ENCODE measurements around the gene TACC3. TPM values are rescaled to one million over a fixed set of nuclear protein-coding genes. Genes with fewer than 3 reads are reported as not detected.
A peak's percentile ranks its signal among the peaks of the same experiment; 100 is the strongest.

The TACC3 gene
- total RNA-seq, 1 donor from 2014 or later = 3.7 TPM

- Histone ChIP-seq H3K4me3 (ENCODE audit: low read length in 3 of 3) (no peak overlapping the region), H3K36me3 (ENCODE audit: control insufficient read depth in 3 of 3, insufficient read depth in 3 of 3, low read length in 3 of 3) (peaks cover 6 to 22% (median 7%) of the 10 kb centered on the region in 3 donors), H3K27ac (ENCODE audit: low read depth, low read length) (peak overlapping the region; percentile 26), H3K9me3 (ENCODE audit: control insufficient read depth in 3 of 3, low read length in 3 of 3) (no peaks in the 10 kb centered on the region), H3K27me3 (ENCODE audit: control insufficient read depth in 3 of 3, insufficient read depth in 3 of 3, low read length in 3 of 3) (no peaks in the 10 kb centered on the region), H3K9ac (ENCODE audit: low read depth in 1 of 3, low read length in 3 of 3) (peak overlapping the region in 1 of 3 donors; percentile 33), H3K4me1 (ENCODE audit: control insufficient read depth in 3 of 3, insufficient read depth in 3 of 3, low read length in 3 of 3) (peaks cover 38 to 53% (median 40%) of the 10 kb centered on the region in 3 donors)
Measured at GRCh38 chr4:1722551-1723118, 1.3 kb downstream of the TACC3 start.

- Histone ChIP-seq H3K4me1 (ENCODE audit: control insufficient read depth in 3 of 3, insufficient read depth in 3 of 3, low read length in 3 of 3) (peaks cover 35 to 50% (median 39%) of the 10 kb centered on the region in 3 donors), H3K9me3 (ENCODE audit: control insufficient read depth in 3 of 3, low read length in 3 of 3) (no peaks in the 10 kb centered on the region), H3K9ac (ENCODE audit: low read depth in 1 of 3, low read length in 3 of 3) (no peak overlapping the region), H3K4me3 (ENCODE audit: low read length in 3 of 3) (no peak overlapping the region), H3K36me3 (ENCODE audit: control insufficient read depth in 3 of 3, insufficient read depth in 3 of 3, low read length in 3 of 3) (peaks cover under 1 to 18% (median 2%) of the 10 kb centered on the region in 3 donors), H3K27me3 (ENCODE audit: control insufficient read depth in 3 of 3, insufficient read depth in 3 of 3, low read length in 3 of 3) (no peaks in the 10 kb centered on the region), H3K27ac (ENCODE audit: low read depth, low read length) (peak overlapping the region; percentile 26)
Measured at GRCh38 chr4:1723131-1723801, 1.9 kb downstream of the TACC3 start.

DNA sequence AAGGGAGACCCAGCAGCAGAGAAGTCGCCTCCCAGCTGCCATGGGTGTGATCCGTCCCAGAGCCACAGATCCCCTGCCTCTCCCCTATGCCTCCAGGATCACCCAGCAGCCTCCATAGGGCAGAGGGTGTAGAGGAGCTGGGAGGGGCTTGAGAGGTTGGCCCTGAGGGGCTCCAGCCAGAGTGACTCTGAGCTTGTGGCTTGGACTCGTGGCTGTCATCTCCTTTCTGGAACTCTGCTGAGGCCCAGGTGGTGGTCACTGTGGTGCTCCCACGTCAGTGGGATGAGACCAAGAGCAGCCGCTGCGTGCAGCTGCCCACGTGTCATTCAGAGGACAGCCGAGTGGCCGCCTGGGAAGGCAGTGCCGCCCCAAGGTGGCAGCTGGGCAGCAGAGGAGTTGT is 4.2 kb downstream of the TACC3 start:
- Histone ChIP-seq H3K36me3 (ENCODE audit: control insufficient read depth in 3 of 3, insufficient read depth in 3 of 3, low read length in 3 of 3) (peaks cover 0 to 23% (median 0%) of the 10 kb centered on the region in 3 donors), H3K27ac (ENCODE audit: low read depth, low read length) (no peak overlapping the region), H3K4me3 (ENCODE audit: low read length in 3 of 3) (no peak overlapping the region), H3K27me3 (ENCODE audit: control insufficient read depth in 3 of 3, insufficient read depth in 3 of 3, low read length in 3 of 3) (no peaks in the 10 kb centered on the region), H3K4me1 (ENCODE audit: control insufficient read depth in 3 of 3, insufficient read depth in 3 of 3, low read length in 3 of 3) (peaks cover 22 to 40% (median 29%) of the 10 kb centered on the region in 3 donors), H3K9ac (ENCODE audit: low read depth in 1 of 3, low read length in 3 of 3) (peak overlapping the region in 1 of 3 donors; percentile 16), H3K9me3 (ENCODE audit: control insufficient read depth in 3 of 3, low read length in 3 of 3) (no peaks in the 10 kb centered on the region)

DNA sequence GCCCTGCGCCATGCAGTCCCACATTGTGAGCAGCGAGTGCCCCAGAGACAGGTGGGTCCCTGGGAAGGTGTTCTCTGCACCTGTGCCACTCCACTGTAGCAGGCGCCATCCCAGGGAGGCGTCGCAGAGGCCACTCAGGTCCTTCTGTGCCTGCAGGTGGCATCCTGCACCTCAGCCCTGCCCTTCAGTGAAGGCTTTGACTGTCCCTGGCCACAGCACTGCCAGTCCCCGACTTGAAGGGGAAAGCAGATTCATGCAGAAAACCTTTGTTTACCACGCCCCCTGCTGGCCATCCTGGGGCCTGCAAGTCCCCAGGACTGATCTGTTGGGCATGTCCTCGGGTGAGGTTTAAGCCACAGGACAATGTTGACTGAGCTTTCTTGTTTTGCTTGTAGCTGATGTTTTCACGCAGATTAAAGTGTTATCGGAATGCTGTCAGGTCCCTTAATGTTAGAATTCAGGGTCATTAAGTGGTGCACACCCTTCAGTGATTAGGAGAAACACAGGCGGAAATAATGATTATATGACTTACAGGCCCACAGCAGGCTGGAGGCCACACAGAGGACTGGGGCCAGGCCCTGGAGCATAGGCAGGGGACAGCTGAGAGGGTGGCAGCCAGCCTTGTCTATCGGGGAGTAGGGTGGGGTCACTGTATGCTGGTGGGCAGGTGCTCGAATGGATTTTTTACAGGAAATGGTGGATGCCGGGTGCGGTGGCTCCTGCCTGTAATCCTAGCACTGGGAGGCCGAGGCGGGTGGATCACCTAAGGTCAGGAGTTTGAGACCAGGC is 5.0 kb downstream of the TACC3 start:
- H3K36me3 ChIP-seq (ENCODE audit: control insufficient read depth in 3 of 3, insufficient read depth in 3 of 3, low read length in 3 of 3) = peaks cover 6 to 30% (median 6%) of the 10 kb centered on the region in 3 donors
- H3K9ac ChIP-seq (ENCODE audit: low read depth in 1 of 3, low read length in 3 of 3) = peak overlapping the region in 1 of 3 donors; percentile 16
- H3K4me1 ChIP-seq (ENCODE audit: control insufficient read depth in 3 of 3, insufficient read depth in 3 of 3, low read length in 3 of 3) = peaks cover 22 to 39% (median 29%) of the 10 kb centered on the region in 3 donors
- H3K9me3 ChIP-seq (ENCODE audit: control insufficient read depth in 3 of 3, low read length in 3 of 3) = no peaks in the 10 kb centered on the region
- H3K27me3 ChIP-seq (ENCODE audit: control insufficient read depth in 3 of 3, insufficient read depth in 3 of 3, low read length in 3 of 3) = no peaks in the 10 kb centered on the region
- no peak overlapping the region for H3K4me3 ChIP-seq (ENCODE audit: low read length in 3 of 3)
- H3K27ac ChIP-seq (ENCODE audit: low read depth, low read length) = no peak overlapping the region

- Histone ChIP-seq H3K4me3 (ENCODE audit: low read length in 3 of 3) (peak overlapping the region in 1 of 3 donors; percentile 41), H3K4me1 (ENCODE audit: control insufficient read depth in 3 of 3, insufficient read depth in 3 of 3, low read length in 3 of 3) (peaks cover 14 to 31% (median 22%) of the 10 kb centered on the region in 3 donors), H3K9ac (ENCODE audit: low read depth in 1 of 3, low read length in 3 of 3) (peak overlapping the region in 1 of 3 donors; percentile 40), H3K9me3 (ENCODE audit: control insufficient read depth in 3 of 3, low read length in 3 of 3) (no peaks in the 10 kb centered on the region), H3K27ac (ENCODE audit: low read depth, low read length) (no peak overlapping the region), H3K36me3 (ENCODE audit: control insufficient read depth in 3 of 3, insufficient read depth in 3 of 3, low read length in 3 of 3) (peaks cover 7 to 35% (median 8%) of the 10 kb centered on the region in 3 donors), H3K27me3 (ENCODE audit: control insufficient read depth in 3 of 3, insufficient read depth in 3 of 3, low read length in 3 of 3) (no peaks in the 10 kb centered on the region)
Measured at GRCh38 chr4:1727117-1728031, 6.1 kb downstream of the TACC3 start.

GRCh38 chr4:1728061-1728980 is 7.0 kb downstream of the TACC3 start:
- H3K4me1 ChIP-seq (ENCODE audit: control insufficient read depth in 3 of 3, insufficient read depth in 3 of 3, low read length in 3 of 3) = peaks cover 13 to 27% (median 18%) of the 10 kb centered on the region in 3 donors
- no peaks in the 10 kb centered on the region for H3K9me3 ChIP-seq (ENCODE audit: control insufficient read depth in 3 of 3, low read length in 3 of 3)
- peak overlapping the region in 2 of 3 donors; percentile 40 to 57 for H3K9ac ChIP-seq (ENCODE audit: low read depth in 1 of 3, low read length in 3 of 3)
- peak overlapping the region in 1 of 3 donors; percentile 41 for H3K4me3 ChIP-seq (ENCODE audit: low read length in 3 of 3)
- no peaks in the 10 kb centered on the region for H3K27me3 ChIP-seq (ENCODE audit: control insufficient read depth in 3 of 3, insufficient read depth in 3 of 3, low read length in 3 of 3)
- no peak overlapping the region for H3K27ac ChIP-seq (ENCODE audit: low read depth, low read length)
- peaks cover 10 to 39% (median 12%) of the 10 kb centered on the region in 3 donors for H3K36me3 ChIP-seq (ENCODE audit: control insufficient read depth in 3 of 3, insufficient read depth in 3 of 3, low read length in 3 of 3)

DNA sequence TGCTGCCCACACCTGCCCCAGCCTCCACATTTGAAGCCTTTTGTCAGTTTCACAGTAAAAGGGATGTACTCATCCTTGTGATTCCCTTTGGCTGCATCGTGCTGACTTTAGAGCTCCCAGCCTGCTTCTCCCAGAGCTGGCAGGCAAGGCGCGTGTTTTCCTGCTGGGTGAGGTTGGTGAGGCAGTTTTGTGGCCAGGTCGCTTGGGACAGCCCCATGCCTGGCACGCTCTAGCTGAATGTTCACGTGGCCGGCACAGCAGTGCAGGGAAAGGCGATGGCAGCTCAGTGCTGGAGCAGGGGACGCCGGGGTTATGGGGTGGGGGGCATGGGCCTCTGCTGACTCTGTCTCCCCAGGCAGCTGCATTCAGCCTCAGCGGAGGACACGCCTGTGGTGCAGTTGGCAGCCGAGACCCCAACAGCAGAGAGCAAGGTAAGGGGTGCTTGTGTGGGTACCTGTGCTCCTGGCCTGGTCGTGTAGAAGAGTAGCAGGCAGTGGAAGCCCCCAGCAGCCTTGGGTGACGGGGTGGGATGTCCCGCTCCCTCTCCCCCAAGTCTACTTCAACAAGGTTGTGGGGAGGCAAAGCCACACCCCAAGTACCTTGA is 9.3 kb downstream of the TACC3 start:
- Histone ChIP-seq H3K4me3 (ENCODE audit: low read length in 3 of 3) (no peak overlapping the region), H3K9me3 (ENCODE audit: control insufficient read depth in 3 of 3, low read length in 3 of 3) (no peaks in the 10 kb centered on the region), H3K36me3 (ENCODE audit: control insufficient read depth in 3 of 3, insufficient read depth in 3 of 3, low read length in 3 of 3) (peaks cover 12 to 34% (median 13%) of the 10 kb centered on the region in 3 donors), H3K27me3 (ENCODE audit: control insufficient read depth in 3 of 3, insufficient read depth in 3 of 3, low read length in 3 of 3) (no peaks in the 10 kb centered on the region), H3K27ac (ENCODE audit: low read depth, low read length) (no peak overlapping the region), H3K4me1 (ENCODE audit: control insufficient read depth in 3 of 3, insufficient read depth in 3 of 3, low read length in 3 of 3) (peaks cover 13 to 27% (median 18%) of the 10 kb centered on the region in 3 donors), H3K9ac (ENCODE audit: low read depth in 1 of 3, low read length in 3 of 3) (no peak overlapping the region)

- peaks cover 12 to 36% (median 13%) of the 10 kb centered on the region in 3 donors for H3K36me3 ChIP-seq (ENCODE audit: control insufficient read depth in 3 of 3, insufficient read depth in 3 of 3, low read length in 3 of 3)
- H3K27ac ChIP-seq (ENCODE audit: low read depth, low read length) = no peak overlapping the region
Measured at GRCh38 chr4:1731180-1731579, 9.9 kb downstream of the TACC3 start.

More at GRCh38 chr4:1731180-1731579, 9.9 kb downstream of the TACC3 start:
- Histone ChIP-seq H3K4me3 (ENCODE audit: low read length in 3 of 3) (no peak overlapping the region), H3K4me1 (ENCODE audit: control insufficient read depth in 3 of 3, insufficient read depth in 3 of 3, low read length in 3 of 3) (peaks cover 11 to 23% (median 18%) of the 10 kb centered on the region in 3 donors), H3K27me3 (ENCODE audit: control insufficient read depth in 3 of 3, insufficient read depth in 3 of 3, low read length in 3 of 3) (no peaks in the 10 kb centered on the region), H3K9ac (ENCODE audit: low read depth in 1 of 3, low read length in 3 of 3) (no peak overlapping the region), H3K9me3 (ENCODE audit: control insufficient read depth in 3 of 3, low read length in 3 of 3) (no peaks in the 10 kb centered on the region)
